ENCODE measurements around the gene CHRM5. TPM values are rescaled to one million over a fixed set of nuclear protein-coding genes. Genes with fewer than 3 reads are reported as not detected.
"Not testable (repeated sequence)": the region's sequence is repeated elsewhere in the genome, so short reads cannot be mapped to it uniquely, and the experiment has no call there.

Gene CHRM5
- total and polyA plus RNA-seq, 4 experiments from 2014 or later = 0.06 TPM; not detected in 3

DNA sequence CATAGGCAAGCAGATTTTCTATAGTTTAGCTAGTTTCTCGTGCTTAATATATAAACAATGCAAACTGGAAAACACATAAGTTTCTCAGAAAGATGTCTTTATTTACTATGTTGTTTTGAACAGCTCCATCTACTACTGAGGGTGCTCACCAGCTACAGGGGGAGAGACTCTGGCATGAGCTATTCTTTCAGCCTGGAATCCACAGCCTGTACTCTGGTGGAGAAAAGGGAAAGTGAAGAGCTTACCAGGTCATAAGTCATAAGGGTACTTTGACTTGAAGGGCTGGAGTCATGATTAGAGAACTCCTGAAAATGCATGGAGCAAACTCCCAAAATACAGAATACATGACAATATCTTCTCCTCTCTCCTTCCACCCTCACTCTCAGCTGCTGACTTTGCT lies 75.1 kb downstream of the CHRM5 start:
- Histone ChIP-seq H3K27me3 (ENCODE audit: insufficient read depth, low read length) (no peaks in the 10 kb centered on the region), H3K36me3 (ENCODE audit: insufficient read depth, low read length) (no peaks in the 10 kb centered on the region), H3K27ac (ENCODE audit: low read depth, low read length) (no peak overlapping the region), H3K9me3 (ENCODE audit: control insufficient read depth in 1 of 2, low read length in 2 of 2) (no peaks in the 10 kb centered on the region), H3K4me1 (ENCODE audit: insufficient read depth, low read length) (peaks cover 8% of the 10 kb centered on the region), H3K4me3 (ENCODE audit: low read length in 2 of 2) (no peak overlapping the region)
- Mint-ChIP-seq H3K27ac (no peak overlapping the region), H3K4me1 (peaks cover 6 to 16% (median 10%) of the 10 kb centered on the region in 4 donors), H3K4me3 (no peak overlapping the region), H3K27me3 (no peaks in the 10 kb centered on the region), H3K9me3 (no peaks in the 10 kb centered on the region), H3K36me3 (peaks cover 0 to 1% of the 10 kb centered on the region in 2 donors)
- DNase-seq = no peak
- ChIA-PET POLR2A (ENCODE audit: partially characterized antibody) (interaction anchor here (0.6 kb wide), 2 partner anchors 757 to 1422 kb away, joined by 3 read pairs; no protein-coding TSS in a partner anchor), CTCF (ENCODE audit: partially characterized antibody) (interaction anchor here (1.1 kb wide), 1 partner anchor 18 kb away, joined by 6 read pairs; no protein-coding TSS in a partner anchor)
- intact Hi-C loops (cut with micrococcal nuclease) = no loop called here

DNA sequence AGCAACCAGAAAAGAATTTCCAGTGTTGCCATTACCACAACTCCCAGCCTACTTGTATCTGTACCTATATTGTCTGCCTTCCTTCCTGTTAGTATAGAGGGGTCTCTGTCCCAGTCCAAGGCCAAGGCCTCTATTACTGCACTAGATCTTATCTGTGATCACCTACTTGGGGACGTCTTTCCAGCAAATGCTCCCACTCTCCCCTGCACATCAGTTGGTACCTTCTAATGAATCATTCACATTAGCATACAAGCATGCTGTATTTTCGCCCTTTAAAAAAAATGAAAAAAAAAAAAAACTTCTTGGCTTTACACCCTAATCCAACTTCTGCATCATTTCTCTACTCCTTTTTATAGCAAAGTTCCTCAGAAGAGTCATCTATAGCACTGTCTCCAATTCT lies 75.5 kb downstream of the CHRM5 start:
- Histone ChIP-seq H3K36me3 (ENCODE audit: insufficient read depth, low read length) (no peaks in the 10 kb centered on the region), H3K27me3 (ENCODE audit: insufficient read depth, low read length) (no peaks in the 10 kb centered on the region), H3K9me3 (ENCODE audit: control insufficient read depth in 1 of 2, low read length in 2 of 2) (no peaks in the 10 kb centered on the region), H3K27ac (ENCODE audit: low read depth, low read length) (no peak overlapping the region), H3K4me3 (ENCODE audit: low read length in 2 of 2) (no peak overlapping the region), H3K4me1 (ENCODE audit: insufficient read depth, low read length) (peaks cover 8% of the 10 kb centered on the region)
- ChIA-PET CTCF (ENCODE audit: partially characterized antibody) (interaction anchor here (1.1 kb wide), 1 partner anchor 18 kb away, joined by 6 read pairs; no protein-coding TSS in a partner anchor), POLR2A (ENCODE audit: partially characterized antibody) (interaction anchor here (0.6 kb wide), 1 partner anchor 756 kb away, joined by 3 read pairs; no protein-coding TSS in a partner anchor)
- Mint-ChIP-seq H3K4me3 (no peak overlapping the region), H3K36me3 (peaks cover 0 to 1% of the 10 kb centered on the region in 2 donors), H3K9me3 (peaks cover 0 to 2% (median 0%) of the 10 kb centered on the region in 8 donors), H3K27ac (no peak overlapping the region), H3K4me1 (peaks cover 6 to 16% (median 10%) of the 10 kb centered on the region in 4 donors), H3K27me3 (no peaks in the 10 kb centered on the region)
- DNase-seq = no peak
- intact Hi-C loops (cut with micrococcal nuclease) = no loop called here

DNA sequence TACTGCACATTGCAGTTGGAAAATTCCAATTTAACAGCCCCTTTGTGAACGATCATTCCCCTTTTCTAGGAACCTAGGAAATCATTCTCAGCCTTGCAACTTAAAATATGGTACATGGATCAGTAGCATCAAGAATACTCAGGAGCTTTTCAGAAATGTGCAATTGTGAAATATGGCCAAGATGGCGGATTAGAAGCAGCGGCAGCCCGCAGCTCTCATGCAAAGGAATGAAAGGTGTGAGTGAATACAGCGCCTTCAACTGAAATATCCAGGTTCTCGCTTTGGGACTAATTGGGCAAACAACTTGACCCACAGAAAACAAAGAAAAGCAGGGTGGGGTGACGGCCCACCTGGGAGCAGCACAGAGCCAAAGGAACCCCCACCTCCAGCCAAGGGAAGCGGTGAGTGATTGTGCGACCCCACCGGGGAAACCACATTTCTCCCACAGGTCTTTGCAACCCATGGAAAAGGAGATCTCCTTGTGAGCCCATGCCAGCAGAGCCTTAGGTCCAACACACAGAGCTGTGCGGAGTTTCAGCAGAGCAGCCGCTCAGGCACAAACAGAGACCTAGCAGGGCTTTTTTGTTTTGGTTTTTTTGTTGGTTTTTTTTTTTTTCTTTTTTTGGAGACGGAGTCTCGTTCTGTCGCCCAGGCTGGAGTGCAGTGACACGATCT lies 78.3 kb downstream of the CHRM5 start:
- no peak overlapping the region for H3K27ac ChIP-seq (ENCODE audit: low read depth, low read length)
- H3K4me3 Mint-ChIP-seq = no peak overlapping the region
- no peak for DNase-seq
- H3K4me1 ChIP-seq (ENCODE audit: insufficient read depth, low read length) = no peaks in the 10 kb centered on the region
- intact Hi-C loops (cut with micrococcal nuclease) = no loop called here
- no peak overlapping the region for H3K27ac Mint-ChIP-seq
- CTCF ChIA-PET (ENCODE audit: partially characterized antibody) = interaction anchor here (1.2 kb wide), 1 partner anchor 15 kb away, joined by 6 read pairs; no protein-coding TSS in a partner anchor
- no peaks in the 10 kb centered on the region for H3K9me3 ChIP-seq (ENCODE audit: control insufficient read depth in 1 of 2, low read length in 2 of 2)
- peaks cover 0 to 4% (median 0%) of the 10 kb centered on the region in 4 donors for H3K4me1 Mint-ChIP-seq
- H3K36me3 ChIP-seq (ENCODE audit: insufficient read depth, low read length) = no peaks in the 10 kb centered on the region
- POLR2A ChIA-PET (ENCODE audit: partially characterized antibody) = no interaction called here
- H3K27me3 ChIP-seq (ENCODE audit: insufficient read depth, low read length) = no peaks in the 10 kb centered on the region
- peaks cover 0 to 6% of the 10 kb centered on the region in 2 donors for H3K27me3 Mint-ChIP-seq
- no peak overlapping the region for H3K4me3 ChIP-seq (ENCODE audit: low read length in 2 of 2)
- H3K9me3 Mint-ChIP-seq = peaks cover 2 to 26% (median 22%) of the 10 kb centered on the region in 8 donors
- peaks cover 14 to 15% of the 10 kb centered on the region in 2 donors for H3K36me3 Mint-ChIP-seq

DNA sequence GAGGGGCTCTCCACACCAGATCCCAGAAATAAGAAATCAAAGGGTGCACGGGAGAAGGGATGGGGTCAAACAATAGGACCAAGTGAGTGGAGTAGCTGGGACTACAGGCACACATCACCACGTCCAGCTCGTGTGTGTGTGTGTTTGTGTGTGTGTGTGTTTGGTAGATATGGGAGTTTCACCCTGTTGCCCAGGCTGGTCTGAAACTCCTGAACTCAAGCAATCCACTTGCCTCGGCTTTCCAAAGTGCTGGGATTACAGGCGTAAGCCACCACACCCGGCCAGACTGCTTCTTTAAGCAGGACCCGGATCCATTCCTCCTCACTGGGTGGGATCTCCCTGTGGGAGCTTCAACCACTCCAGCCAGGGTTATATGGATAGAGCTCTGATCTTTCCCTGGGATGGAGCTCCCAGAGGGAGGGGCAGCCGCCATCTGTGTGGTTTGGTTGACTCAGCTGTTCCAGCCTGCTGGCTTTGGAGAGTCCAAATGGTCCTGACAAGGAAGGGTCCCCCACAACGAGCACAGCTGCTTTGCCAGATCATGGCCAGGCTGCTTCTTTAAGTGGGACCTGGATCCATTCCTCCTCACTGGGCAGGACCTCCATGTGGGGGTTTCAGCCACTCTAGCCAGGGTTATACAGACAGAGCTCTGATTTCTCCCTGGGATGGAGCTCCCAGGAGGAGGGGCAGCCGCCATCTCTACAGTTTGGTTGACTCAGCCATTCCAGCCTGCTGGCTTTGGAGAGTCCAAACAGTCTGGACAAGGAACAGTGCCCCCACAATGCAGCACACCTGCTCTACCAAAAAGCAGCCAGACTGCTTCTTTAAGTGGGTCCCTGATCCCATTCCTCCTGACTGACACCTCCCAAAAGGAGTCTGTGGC lies 79.8 kb downstream of the CHRM5 start:
- H3K4me3 ChIP-seq (ENCODE audit: low read length in 2 of 2) = no peak overlapping the region
- Mint-ChIP-seq H3K36me3 (peaks cover 14 to 21% of the 10 kb centered on the region in 2 donors), H3K4me3 (no peak overlapping the region), H3K27me3 (peaks cover 0 to 6% of the 10 kb centered on the region in 2 donors), H3K9me3 (peaks cover 2 to 32% (median 26%) of the 10 kb centered on the region in 8 donors), H3K27ac (no peak overlapping the region), H3K4me1 (peaks cover 0 to 4% (median 0%) of the 10 kb centered on the region in 4 donors)
- CTCF ChIA-PET (ENCODE audit: partially characterized antibody) = no interaction called here
- no peaks in the 10 kb centered on the region for H3K9me3 ChIP-seq (ENCODE audit: control insufficient read depth in 1 of 2, low read length in 2 of 2)
- H3K27ac ChIP-seq (ENCODE audit: low read depth, low read length) = no peak overlapping the region
- no peaks in the 10 kb centered on the region for H3K27me3 ChIP-seq (ENCODE audit: insufficient read depth, low read length)
- intact Hi-C loops (cut with micrococcal nuclease) = no loop called here
- POLR2A ChIA-PET (ENCODE audit: partially characterized antibody) = interaction anchor here (0.6 kb wide), 1 partner anchor 321 kb away, joined by 3 read pairs; no protein-coding TSS in a partner anchor
- no peaks in the 10 kb centered on the region for H3K4me1 ChIP-seq (ENCODE audit: insufficient read depth, low read length)
- no peak for DNase-seq
- no peaks in the 10 kb centered on the region for H3K36me3 ChIP-seq (ENCODE audit: insufficient read depth, low read length)

DNA sequence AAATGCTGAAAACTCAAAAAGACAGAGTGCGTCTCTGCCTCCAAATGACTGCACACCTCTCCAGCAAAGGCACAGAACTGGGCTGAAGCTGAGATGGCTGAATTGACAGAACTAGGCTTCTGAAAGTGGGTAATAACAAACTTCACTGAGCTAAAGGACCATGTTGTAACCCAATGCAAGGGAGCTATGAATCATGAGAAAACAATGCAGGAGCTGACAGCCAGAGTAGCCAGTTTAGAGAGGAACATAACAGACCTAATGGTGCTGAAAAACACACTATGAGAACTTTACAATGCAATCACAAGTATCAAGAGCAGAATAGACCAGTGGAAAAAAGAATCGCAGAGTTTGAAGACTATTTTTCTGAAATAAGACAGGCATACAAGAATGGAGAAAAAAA lies 80.8 kb downstream of the CHRM5 start:
- Histone ChIP-seq H3K4me1 (ENCODE audit: insufficient read depth, low read length) (no peaks in the 10 kb centered on the region), H3K4me3 (ENCODE audit: low read length in 2 of 2) (no peak overlapping the region), H3K27ac (ENCODE audit: low read depth, low read length) (no peak overlapping the region), H3K36me3 (ENCODE audit: insufficient read depth, low read length) (no peaks in the 10 kb centered on the region), H3K27me3 (ENCODE audit: insufficient read depth, low read length) (no peaks in the 10 kb centered on the region), H3K9me3 (ENCODE audit: control insufficient read depth in 1 of 2, low read length in 2 of 2) (no peaks in the 10 kb centered on the region)
- H3K27ac Mint-ChIP-seq = peak overlapping the region in 1 of 7 donors; percentile 17
- H3K36me3 Mint-ChIP-seq = peaks cover 14 to 21% of the 10 kb centered on the region in 2 donors
- H3K4me3 Mint-ChIP-seq = no peak overlapping the region
- H3K4me1 Mint-ChIP-seq = no peaks in the 10 kb centered on the region
- CTCF ChIA-PET (ENCODE audit: partially characterized antibody) = no interaction called here
- POLR2A ChIA-PET (ENCODE audit: partially characterized antibody) = no interaction called here
- peaks cover 2 to 32% (median 26%) of the 10 kb centered on the region in 8 donors for H3K9me3 Mint-ChIP-seq
- H3K27me3 Mint-ChIP-seq = peaks cover 0 to 6% of the 10 kb centered on the region in 2 donors
- intact Hi-C loops (cut with micrococcal nuclease) = no loop called here
- DNase-seq = no peak

DNA sequence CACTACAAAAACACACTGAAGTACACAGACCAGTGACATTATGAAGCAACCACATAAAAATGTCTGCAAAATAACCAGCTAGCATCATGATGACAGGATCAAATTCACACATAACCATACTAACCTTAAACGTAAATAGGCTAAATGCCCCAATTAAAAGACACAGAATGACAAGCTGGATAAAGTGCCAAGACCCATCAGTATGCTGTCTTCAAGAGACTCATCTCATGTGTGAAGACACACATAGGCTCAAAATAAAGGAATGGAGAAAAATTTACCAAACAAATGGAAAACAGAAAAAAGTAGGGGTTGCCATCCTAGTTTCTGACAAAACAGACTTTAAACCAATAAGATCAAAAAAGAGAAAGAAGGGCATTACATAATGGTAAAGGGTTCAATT lies 82.1 kb downstream of the CHRM5 start:
- H3K9me3 Mint-ChIP-seq = peaks cover 2 to 32% (median 26%) of the 10 kb centered on the region in 8 donors
- intact Hi-C loops (cut with micrococcal nuclease); H3K4me1 Mint-ChIP-seq; H3K27ac ChIP-seq (ENCODE audit: low read depth, low read length); H3K27me3 Mint-ChIP-seq; DNase-seq; POLR2A ChIA-PET (ENCODE audit: partially characterized antibody); H3K4me3 Mint-ChIP-seq; H3K36me3 ChIP-seq (ENCODE audit: insufficient read depth, low read length); H3K9me3 ChIP-seq (ENCODE audit: control insufficient read depth in 1 of 2, low read length in 2 of 2); H3K4me3 ChIP-seq (ENCODE audit: low read length in 2 of 2); H3K27ac Mint-ChIP-seq; H3K27me3 ChIP-seq (ENCODE audit: insufficient read depth, low read length); H3K4me1 ChIP-seq (ENCODE audit: insufficient read depth, low read length): not testable (repeated sequence)
- CTCF ChIA-PET (ENCODE audit: partially characterized antibody) = interaction anchor here (0.9 kb wide), 1 partner anchor 10 kb away, joined by 3 read pairs; no protein-coding TSS in a partner anchor
- H3K36me3 Mint-ChIP-seq = peaks cover 14 to 21% of the 10 kb centered on the region in 2 donors

Measured in CD4-positive, alpha-beta memory T cell (primary cell).